Osteocyte (in vitro differentiated cells): ENCODE measurements around the gene GALNT2. TPM values are rescaled to one million over a fixed set of nuclear protein-coding genes. Genes with fewer than 3 reads are reported as not detected.

ENCODE experiments used
- DNase-seq: peaks from one replicate; pipeline ENCODE4 v3.0.0; 2021; ENCODE audit warnings: mixed read lengths; ENCODE audit not compliant: unreplicated experiment; ENCODE audit errors: extremely low spot score
- H3K27ac Mint-ChIP-seq: one replicate; pipeline ENCODE4 v1.8.0; 2021; ENCODE audit warnings: mild to moderate bottlenecking, mixed read lengths; ENCODE audit not compliant: unreplicated experiment
- H3K27me3 Mint-ChIP-seq: one replicate; pipeline ENCODE4 v1.8.0; 2021; ENCODE audit warnings: mixed read lengths; ENCODE audit not compliant: unreplicated experiment
- H3K36me3 Mint-ChIP-seq: one replicate; pipeline ENCODE4 v1.8.0; 2021; ENCODE audit warnings: mixed read lengths; ENCODE audit not compliant: unreplicated experiment
- H3K4me1 Mint-ChIP-seq: one replicate; pipeline ENCODE4 v1.8.0; 2021; ENCODE audit warnings: mixed read lengths; ENCODE audit not compliant: unreplicated experiment
- H3K4me3 Mint-ChIP-seq: one replicate; pipeline ENCODE4 v1.8.0; 2021; ENCODE audit warnings: mild to moderate bottlenecking, moderate library complexity, mixed read lengths; ENCODE audit not compliant: unreplicated experiment
- H3K9me3 Mint-ChIP-seq: one replicate; pipeline ENCODE4 v1.8.0; 2021; ENCODE audit warnings: mixed read lengths; ENCODE audit not compliant: unreplicated experiment
- CTCF ChIP-seq: fragments of 200-600 bp; sonication (generic); IDR thresholded peaks from 2 replicates; pipeline ENCODE4 v1.5.0; 2021; ENCODE audit warnings: antibody characterized with exemption, mild to moderate bottlenecking, moderate library complexity
- total RNA-seq: library from RNA; stranded (reverse); gene quantifications from 2 replicates; pipeline ENCODE4 v1.2.1, GENCODE V29; 2021

The GALNT2 gene
- total RNA-seq, 1 donor from 2014 or later: 149 TPM

DNA sequence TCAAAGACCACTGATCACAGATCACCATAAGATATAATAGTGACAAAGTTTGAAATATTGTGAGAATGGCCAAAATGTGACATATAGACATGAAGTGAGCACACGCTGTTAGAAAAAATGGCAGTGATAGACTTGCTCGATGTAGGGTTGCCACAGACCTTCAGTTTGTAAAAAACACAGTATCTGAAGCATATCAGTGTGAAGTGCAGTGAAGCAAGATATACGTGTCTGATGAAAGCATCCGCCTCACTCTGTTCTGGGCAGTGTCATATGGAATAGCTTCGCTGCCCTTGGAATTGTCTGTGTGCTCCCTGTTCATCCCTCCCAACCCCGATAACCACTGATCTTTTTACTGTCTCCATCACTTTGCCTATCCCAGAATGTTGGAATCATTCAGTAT, 50.7 kb downstream of the GALNT2 start:
- no peaks in the 10 kb centered on the region for H3K9me3 Mint-ChIP-seq
- H3K36me3 Mint-ChIP-seq: peaks cover 10% of the 10 kb centered on the region
- peaks cover 47% of the 10 kb centered on the region for H3K4me1 Mint-ChIP-seq
- TF ChIP-seq CTCF: no peak
- no peak overlapping the region for H3K27ac Mint-ChIP-seq
- H3K4me3 Mint-ChIP-seq: no peak overlapping the region
- no peaks in the 10 kb centered on the region for H3K27me3 Mint-ChIP-seq
- DNase-seq: no peak

DNA sequence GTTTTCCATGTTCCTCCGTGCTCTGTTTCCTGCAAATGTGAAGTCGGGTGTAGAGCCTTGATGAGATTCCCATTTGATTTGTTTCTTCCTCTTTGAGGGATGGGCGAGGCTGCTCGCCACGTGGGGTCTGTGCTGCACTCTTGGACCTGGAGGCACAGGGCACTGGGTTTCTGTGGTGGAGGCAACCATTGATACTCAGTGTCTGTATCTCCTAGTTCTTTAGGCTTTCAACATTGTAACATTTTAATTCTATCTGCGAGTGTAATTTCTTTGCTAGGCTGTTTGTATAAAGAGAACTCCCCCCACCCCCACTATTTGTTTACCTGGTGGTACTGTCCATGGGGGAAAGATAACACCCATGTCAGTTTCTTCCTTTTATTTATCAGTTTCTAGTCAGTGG, 52.3 kb downstream of the GALNT2 start:
- Mint-ChIP-seq H3K9me3 (no peaks in the 10 kb centered on the region), H3K4me3 (no peak overlapping the region), H3K36me3 (peaks cover 10% of the 10 kb centered on the region), H3K27ac (no peak overlapping the region), H3K27me3 (no peaks in the 10 kb centered on the region), H3K4me1 (peaks cover 47% of the 10 kb centered on the region)
- TF ChIP-seq CTCF: no peak
- DNase-seq: no peak

DNA sequence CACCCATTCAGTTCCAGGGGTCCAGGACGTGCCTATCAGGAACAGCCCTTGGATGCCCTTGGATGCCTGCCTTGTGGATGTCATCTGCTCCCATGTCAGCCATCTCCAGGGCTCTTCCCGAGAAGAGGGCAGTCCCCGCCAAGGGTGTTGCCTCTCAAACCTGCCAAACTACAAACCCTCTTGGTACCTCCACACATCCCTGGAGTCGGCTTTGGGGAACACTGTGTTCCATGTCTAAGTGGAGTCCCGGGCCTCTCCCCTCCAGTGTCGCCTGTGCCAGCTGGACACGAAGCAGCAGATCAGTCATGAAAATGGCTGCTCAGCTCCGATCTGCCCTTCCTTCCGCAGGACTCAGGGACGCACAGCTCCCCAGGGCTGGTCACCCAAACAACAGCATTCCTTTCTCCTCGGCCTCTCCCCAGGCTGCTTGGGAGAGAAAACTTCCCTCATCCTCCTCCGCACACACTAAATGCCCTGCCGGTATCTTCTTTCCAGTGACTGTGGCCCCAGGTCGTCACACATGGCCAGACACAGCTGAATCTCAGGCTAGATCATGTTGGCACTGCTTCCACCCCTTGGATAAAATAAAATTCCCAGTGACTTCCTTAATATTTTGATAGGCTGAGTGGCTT, 53.4 kb downstream of the GALNT2 start:
- no peak overlapping the region for H3K4me3 Mint-ChIP-seq
- peaks cover 10% of the 10 kb centered on the region for H3K36me3 Mint-ChIP-seq
- DNase-seq: no peak

DNA sequence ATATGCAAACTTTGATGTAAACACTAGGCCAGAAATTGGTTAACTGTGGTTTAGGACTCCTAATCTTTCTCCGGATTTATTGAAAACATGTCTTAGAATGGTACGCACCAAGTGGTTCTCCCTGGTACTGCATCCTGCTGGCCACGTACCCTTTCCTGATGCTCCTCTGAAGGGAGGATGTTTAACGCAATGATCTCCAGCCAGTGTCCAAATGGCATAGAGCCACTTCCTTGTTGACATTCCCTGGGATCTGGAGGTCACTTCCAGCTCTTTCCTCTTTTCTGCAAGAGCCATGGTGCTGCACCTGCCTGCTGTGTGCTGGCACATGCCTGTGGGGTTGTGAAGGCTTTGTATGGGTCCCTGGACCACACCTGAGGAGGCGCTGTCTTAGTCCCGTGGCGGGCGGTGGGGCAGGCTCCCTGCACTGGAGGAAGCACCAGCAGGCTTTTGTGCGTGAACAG, 53.9 kb downstream of the GALNT2 start:
- no peaks in the 10 kb centered on the region for H3K27me3 Mint-ChIP-seq
- peak overlapping the region; percentile 14 for H3K27ac Mint-ChIP-seq
- peaks cover 8% of the 10 kb centered on the region for H3K36me3 Mint-ChIP-seq
- H3K9me3 Mint-ChIP-seq: no peaks in the 10 kb centered on the region
- H3K4me1 Mint-ChIP-seq: peaks cover 54% of the 10 kb centered on the region
- H3K4me3 Mint-ChIP-seq: no peak overlapping the region
- DNase-seq: no peak
- peak; percentile 52 for TF ChIP-seq CTCF

More for the DNA sequence above, 53.4 kb downstream of the GALNT2 start:
- Mint-ChIP-seq H3K4me1 (peaks cover 50% of the 10 kb centered on the region), H3K9me3 (no peaks in the 10 kb centered on the region), H3K27ac (peak overlapping the region; percentile 14), H3K27me3 (no peaks in the 10 kb centered on the region)
- no peak for TF ChIP-seq CTCF

- H3K4me1 Mint-ChIP-seq: peaks cover 64% of the 10 kb centered on the region
- H3K27ac Mint-ChIP-seq: peak overlapping the region; percentile 91
- no peaks in the 10 kb centered on the region for H3K27me3 Mint-ChIP-seq
- no peaks in the 10 kb centered on the region for H3K9me3 Mint-ChIP-seq
- no peak for DNase-seq
- no peak overlapping the region for H3K4me3 Mint-ChIP-seq
- H3K36me3 Mint-ChIP-seq: peaks cover 7% of the 10 kb centered on the region
- TF ChIP-seq CTCF: no peak
These were observed 54.9 kb downstream of the GALNT2 start for GRCh38 chr1:230121950-230122349.
